ENCODE measurements around the gene TPGS1. TPM values are rescaled to one million over a fixed set of nuclear protein-coding genes. Genes with fewer than 3 reads are reported as not detected.

The TPGS1 gene
- total RNA-seq, 2 experiments from 2014 or later: 14.1 to 14.9 TPM

GRCh38 chr19:511101-511851 lies 4.0 kb downstream of the TPGS1 start:
- ChIA-PET CTCF (interaction anchor here (0.7 to 2.3 kb wide), 22 partner anchors 7 to 264 kb away, joined by 3 to 25 read pairs (median 6); partner anchors contain the start of genes BSG, CDC34 and GZMM), POLR2A (interaction anchor here (1.3 to 1.9 kb wide), 2 partner anchors 21 to 99 kb away, joined by 5 to 13 read pairs; partner anchors contain the start of gene CDC34)

- POLR2A ChIA-PET: interaction anchor here (0.6 kb wide), 1 partner anchor 18 kb away, joined by 7 read pairs; no protein-coding TSS in a partner anchor
Observed at GRCh38 chr19:512547-513365, 5.5 kb downstream of the TPGS1 start.

GRCh38 chr19:513368-514165 lies 6.3 kb downstream of the TPGS1 start:
- POLR2A ChIA-PET: interaction anchor here (0.6 kb wide), 1 partner anchor 17 kb away, joined by 7 read pairs; no protein-coding TSS in a partner anchor
- CTCF ChIA-PET: no interaction called here

More at GRCh38 chr19:512547-513365, 5.5 kb downstream of the TPGS1 start:
- CTCF ChIA-PET: no interaction called here

- CTCF ChIA-PET: no interaction called here
- POLR2A ChIA-PET: no interaction called here
Observed at GRCh38 chr19:514166-514663, 6.9 kb downstream of the TPGS1 start.

DNA sequence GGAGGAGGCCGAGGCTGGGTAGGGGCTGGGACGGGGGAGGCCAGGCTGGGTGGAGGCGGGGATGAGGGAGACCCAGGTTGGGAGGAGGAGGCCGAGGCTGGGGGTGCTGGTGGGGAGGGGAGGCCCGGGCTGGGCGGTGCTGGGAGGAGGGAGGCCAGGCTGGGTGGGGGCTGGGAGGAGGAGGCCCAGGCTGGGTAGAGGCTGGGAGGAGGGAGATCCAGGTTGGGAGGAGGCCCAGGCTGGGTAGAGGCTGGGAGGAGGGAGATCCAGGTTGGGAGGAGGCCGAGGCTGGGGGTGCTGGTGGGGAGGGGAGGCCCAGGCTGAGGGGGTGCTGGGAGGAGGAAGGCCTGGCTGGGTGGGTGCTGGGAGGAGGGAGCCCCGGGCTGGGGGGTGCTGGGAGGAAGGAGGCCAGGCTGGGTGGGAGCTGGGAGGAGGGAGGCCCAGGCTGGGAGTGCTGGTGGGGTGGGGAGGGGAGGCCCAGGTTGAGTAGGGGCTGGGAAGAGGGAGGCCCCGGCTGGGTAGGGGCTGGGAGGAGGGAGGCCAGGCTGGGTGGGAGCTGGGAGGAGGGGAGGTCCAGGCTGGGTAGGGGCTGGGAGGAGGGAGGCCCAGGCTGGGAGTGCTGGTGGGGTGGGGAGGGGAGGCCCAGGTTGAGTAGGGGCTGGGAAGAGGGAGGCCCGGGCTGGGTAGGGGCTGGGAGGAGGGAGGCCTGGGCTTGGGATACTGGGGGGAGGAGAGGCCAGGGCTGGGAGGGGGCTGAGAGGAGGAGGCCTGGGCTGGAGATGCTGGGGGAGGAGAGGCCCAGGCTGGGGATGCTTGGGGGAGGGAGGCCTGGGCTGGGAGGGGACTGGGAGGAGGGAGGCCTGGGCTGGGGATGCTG lies 10.7 kb downstream of the TPGS1 start:
- ChIA-PET POLR2A (no interaction called here), CTCF (interaction anchor here (1.2 kb wide), 1 partner anchor 8 kb away, joined by 8 read pairs; no protein-coding TSS in a partner anchor)

DNA sequence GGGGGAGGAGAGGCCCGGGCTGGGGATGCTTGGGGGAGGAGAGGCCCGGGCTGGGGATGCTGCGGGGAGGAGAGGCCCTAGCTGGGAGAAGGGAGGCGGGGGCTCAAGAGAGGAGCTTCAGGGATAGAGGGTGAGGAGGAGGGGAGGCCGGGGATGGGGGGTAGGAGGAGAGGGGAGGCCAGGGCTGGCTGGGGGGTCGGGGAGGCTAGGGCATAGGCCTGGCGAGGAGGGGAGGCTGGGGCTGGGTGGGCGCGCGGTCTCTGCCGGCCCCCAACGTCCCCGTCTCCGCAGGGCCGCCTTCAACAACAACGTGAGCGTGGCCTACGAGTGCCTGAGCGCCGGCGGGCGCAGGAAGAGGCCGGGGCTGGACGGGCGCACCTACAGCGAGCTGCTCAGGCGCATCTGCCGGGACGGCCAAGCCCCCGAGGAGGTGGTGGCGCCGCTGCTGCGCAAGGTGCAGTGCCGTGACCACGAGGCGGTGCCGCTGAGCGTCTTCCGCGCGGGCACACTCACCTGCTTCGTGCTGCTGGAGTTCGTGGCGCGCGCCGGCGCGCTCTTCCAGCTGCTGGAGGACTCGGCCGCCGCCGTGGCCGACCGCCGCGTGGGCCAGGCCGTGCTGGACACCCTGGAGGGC lies 11.4 kb downstream of the TPGS1 start:
- CTCF ChIA-PET: interaction anchor here (1.2 kb wide), 1 partner anchor 8 kb away, joined by 8 read pairs; no protein-coding TSS in a partner anchor
- POLR2A ChIA-PET: interaction anchor here (0.6 kb wide), 3 partner anchors 9 to 14 kb away, joined by 3 to 5 read pairs (median 4); no protein-coding TSS in a partner anchor

- CTCF ChIA-PET: interaction anchor here (1.2 kb wide), 1 partner anchor 9 kb away, joined by 8 read pairs; no protein-coding TSS in a partner anchor
- POLR2A ChIA-PET: interaction anchor here (0.6 kb wide), 3 partner anchors 9 to 13 kb away, joined by 3 to 5 read pairs (median 4); no protein-coding TSS in a partner anchor
Observed at GRCh38 chr19:519449-519865, 12.2 kb downstream of the TPGS1 start.

DNA sequence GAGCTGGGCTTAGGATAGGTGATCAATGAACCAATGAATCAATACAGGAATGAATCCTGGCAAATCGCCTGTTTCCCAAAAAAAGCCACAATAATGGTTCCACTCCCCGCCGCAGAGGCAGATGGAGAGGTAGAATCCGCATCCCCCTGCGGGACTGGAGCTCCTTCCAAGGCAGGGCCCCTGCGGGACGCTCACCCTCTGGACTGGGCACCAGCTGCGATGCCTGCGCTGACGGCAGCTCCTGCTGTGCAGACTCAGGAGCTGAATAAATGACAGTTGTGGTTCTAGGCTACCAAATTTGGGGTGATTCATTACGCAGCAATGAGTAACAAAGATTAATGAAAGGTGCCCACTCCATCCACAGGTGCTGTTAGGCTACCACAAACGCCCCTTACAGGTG lies 15.4 kb downstream of the TPGS1 start:
- ChIA-PET CTCF (interaction anchor here (0.6 to 3.6 kb wide), 2 partner anchors 12 to 22 kb away, joined by 3 to 17 read pairs; no protein-coding TSS in a partner anchor), POLR2A (no interaction called here)

DNA sequence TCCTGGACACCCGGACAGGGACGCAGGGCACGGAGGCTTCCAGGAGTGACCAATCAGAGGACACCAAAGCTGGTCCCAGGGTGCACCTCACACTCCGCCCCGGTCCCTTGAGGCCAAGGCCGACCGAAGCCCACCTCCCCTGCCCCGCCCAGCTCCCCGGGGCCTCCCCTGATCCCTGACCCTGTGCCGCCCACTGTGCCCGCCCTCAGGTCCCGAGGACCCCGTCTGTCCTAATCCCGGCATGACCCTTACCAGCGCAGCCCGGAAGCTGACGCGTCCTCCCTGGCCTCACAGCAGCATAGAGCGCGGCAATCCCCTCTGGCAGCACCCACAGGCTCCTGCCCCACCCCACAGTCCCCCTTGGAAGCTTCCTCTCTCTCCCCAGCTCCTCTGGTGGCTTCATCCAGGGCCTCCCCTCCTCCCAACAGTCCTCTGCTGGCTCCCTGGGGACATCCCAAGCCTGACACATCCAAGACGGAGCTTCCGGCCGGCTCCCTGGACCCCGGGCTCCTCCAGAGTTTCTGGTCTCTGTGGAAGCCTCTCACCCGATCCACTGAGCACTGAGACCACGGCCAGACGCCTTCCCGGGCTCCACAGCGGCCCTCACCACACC lies 16.9 kb downstream of the TPGS1 start:
- POLR2A ChIA-PET: no interaction called here
- CTCF ChIA-PET: interaction anchor here (1.3 kb wide), 1 partner anchor 13 kb away, joined by 7 read pairs; no protein-coding TSS in a partner anchor

DNA sequence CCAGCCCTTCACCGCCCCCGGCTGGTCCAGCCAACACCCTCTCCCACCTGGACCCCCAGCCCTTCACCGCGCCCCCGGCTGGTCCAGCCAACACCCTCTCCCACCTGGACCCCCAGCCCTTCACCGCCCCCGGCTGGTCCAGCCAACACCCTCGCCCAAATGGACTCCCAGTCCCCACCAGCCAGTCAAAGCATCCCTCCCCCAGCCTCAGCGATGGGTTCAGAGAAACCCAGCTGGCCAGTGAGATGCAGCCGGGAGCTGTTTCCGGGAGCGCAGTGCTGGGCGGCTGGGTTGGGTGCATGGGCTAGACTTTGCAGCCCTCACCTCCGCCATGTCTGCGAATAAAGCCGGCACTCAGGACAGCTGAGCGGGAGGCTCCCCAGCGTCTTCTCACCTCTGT lies 17.7 kb downstream of the TPGS1 start:
- POLR2A ChIA-PET: no interaction called here
- CTCF ChIA-PET: no interaction called here

GRCh38 chr19:525857-526419 lies 18.6 kb downstream of the TPGS1 start:
- CTCF ChIA-PET: no interaction called here
- POLR2A ChIA-PET: no interaction called here

- CTCF ChIA-PET: interaction anchor here (1.0 to 4.5 kb wide), 5 partner anchors 9 to 57 kb away, joined by 3 to 25 read pairs (median 8); partner anchors contain the start of gene TPGS1
- POLR2A ChIA-PET: interaction anchor here (0.6 to 1.5 kb wide), 5 partner anchors 11 to 42 kb away, joined by 3 to 17 read pairs (median 3); partner anchors contain the start of genes BSG and GZMM
Observed at GRCh38 chr19:530134-531008, 23.1 kb downstream of the TPGS1 start.

DNA sequence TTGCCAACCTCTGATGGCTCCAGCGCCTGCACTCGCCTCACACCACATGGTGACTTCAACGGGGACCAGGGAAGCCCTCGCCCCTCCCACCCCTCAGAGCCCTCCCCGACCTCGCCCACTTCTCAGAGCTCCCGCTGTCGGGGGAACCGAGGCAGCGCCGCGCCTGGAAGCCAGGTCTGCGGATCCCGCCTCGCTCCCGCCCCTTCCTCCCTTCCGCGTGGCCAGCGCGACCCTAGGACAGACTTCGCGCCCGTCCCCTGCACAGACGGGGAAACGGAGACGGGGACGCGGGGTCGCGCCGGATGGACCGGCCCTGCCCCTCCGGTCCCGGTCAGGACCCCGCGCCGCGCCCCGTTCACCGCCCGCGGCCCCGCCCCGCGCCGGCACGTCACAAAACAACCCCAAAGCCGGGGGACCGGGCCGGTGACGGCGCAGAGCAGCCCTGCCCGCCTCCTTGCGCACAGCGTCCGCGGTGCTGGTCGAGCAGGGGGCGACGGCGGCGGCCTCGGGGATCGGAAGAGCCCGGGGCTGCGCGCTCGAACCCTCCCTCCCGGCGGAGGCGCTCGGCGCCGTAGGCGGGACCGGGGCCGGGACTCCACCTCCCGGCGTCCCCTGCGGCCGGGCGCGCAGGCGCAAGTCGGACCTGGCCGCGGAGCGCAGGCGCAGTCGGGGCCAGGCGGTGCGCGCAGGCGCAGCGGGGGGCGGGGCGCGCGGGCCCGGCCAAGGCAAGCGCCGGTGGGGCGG lies 23.9 kb downstream of the TPGS1 start:
- ChIA-PET POLR2A (interaction anchor here (0.6 to 2.6 kb wide), 10 partner anchors 11 to 80 kb away, joined by 3 to 17 read pairs (median 4); partner anchors contain the start of genes BSG and GZMM), CTCF (interaction anchor here (0.8 to 4.5 kb wide), 8 partner anchors 10 to 56 kb away, joined by 3 to 25 read pairs (median 6); partner anchors contain the start of gene TPGS1)

GRCh38 chr19:531753-532560 lies 24.7 kb downstream of the TPGS1 start, which contains the start of gene CDC34:
Gene CDC34 (plus strand): TSS chr19:531760. CDS start chr19:531932, 172 bp downstream.
- CTCF ChIA-PET: interaction anchor here (0.8 to 2.3 kb wide), 10 partner anchors 10 to 131 kb away, joined by 3 to 9 read pairs (median 4); partner anchors contain the start of gene RNF126
- POLR2A ChIA-PET: interaction anchor here (0.6 to 2.6 kb wide), 11 partner anchors 11 to 122 kb away, joined by 3 to 13 read pairs (median 4); partner anchors contain the start of genes BSG and GZMM
